HCT116 (cell line): Measurements from ENCODE around the gene OR1E2. TPM values are rescaled to one million over a fixed set of nuclear protein-coding genes. Genes with fewer than 3 reads are reported as not detected.

ENCODE experiments used
- ATAC-seq: fragments of 200-7000 bp; cut with Tn5 transposase; 2 replicates; pipeline ENCODE4 v1.9.1; 2020; ENCODE audit warnings: mild to moderate bottlenecking, moderate library complexity
- BruUV-seq: library from RNA; stranded (reverse); fragments of 400-500 nt; replicated peaks from 2 replicates; lab custom pipeline; 2021; lab: Mats Ljungman, UMichigan
- CTCF ChIA-PET: fragments of 300-600 bp; sonication (Branson Sonifier 250); formaldehyde crosslinking; loops from one replicate; lab custom pipeline; 2021; ENCODE audit warnings: antibody characterized with exemption; lab: Charles Lee
- POLR2A ChIA-PET: fragments of 300-600, 350-600 bp; sonication (Branson Sonifier 250); formaldehyde crosslinking; loops from one replicate; lab custom pipeline; 2021; ENCODE audit warnings: antibody characterized with exemption; lab: Charles Lee
- RAD21 ChIA-PET, 2 experiments: fragments of 300-600 bp; sonication (Branson Sonifier 250); formaldehyde crosslinking; loops; one replicate each; lab custom pipeline; 2023; ENCODE audit warnings: low total read pairs in 2 of 2; ENCODE audit not compliant: uncharacterized antibody in 2 of 2, unreplicated experiment in 2 of 2, low non-redundant PET in 1 of 2; lab: Charles Lee
- DNase-seq: peaks from one replicate; pipeline ENCODE4 v3.0.0-alpha.2; 2010; ENCODE audit warnings: low read depth, low spot score
- H2AFZ ChIP-seq: fragments of 200-600 bp; shearing (Covaris generic), sonication (generic); 2 replicates; pipeline ENCODE4 v1.6.1; 2017; ENCODE audit warnings: low read depth, mixed run types, mixed read lengths, antibody characterized with exemption, low read length; ENCODE audit not compliant: poor library complexity, severe bottlenecking
- H3K27ac ChIP-seq: 2 replicates; pipeline ENCODE4 v1.5.1; 2012; ENCODE audit warnings: low read depth, low read length
- H3K27me3 ChIP-seq: fragments of 200-600 bp; sonication (generic); 2 replicates; pipeline ENCODE4 v1.6.1; 2016; ENCODE audit warnings: mixed run types, low read length, mixed read lengths; ENCODE audit not compliant: insufficient read depth
- H3K36me3 ChIP-seq, 2 experiments: fragments of 200-500 bp in 1 of 2; fragments of 200-600 bp in 1 of 2; sonication (Bioruptor generic) in 1 of 2; sonication (generic) in 1 of 2; 2 replicates each; pipeline versions ENCODE4 v1.5.1 to v1.6.1; 2014 to 2016; ENCODE audit warnings: low read length in 2 of 2, inconsistent platforms in 1 of 2, mixed read lengths in 1 of 2, mixed run types in 1 of 2; ENCODE audit not compliant: insufficient read depth in 2 of 2, control insufficient read depth in 1 of 2
- H3K4me1 ChIP-seq, 2 experiments: fragments of 200-600 bp in 1 of 2; sonication (generic) in 1 of 2; 2 replicates each; pipeline versions ENCODE4 v1.5.1 to v1.6.1; 2012 to 2017; ENCODE audit warnings: low read length in 2 of 2, inconsistent platforms in 1 of 2, mild to moderate bottlenecking in 1 of 2, mixed read lengths in 1 of 2, mixed run types in 1 of 2, moderate library complexity in 1 of 2; ENCODE audit not compliant: insufficient read depth in 2 of 2, control insufficient read depth in 1 of 2
- H3K4me2 ChIP-seq: fragments of 200-600 bp; sonication (generic); 2 replicates; pipeline ENCODE4 v1.6.1; 2017; ENCODE audit warnings: mixed run types, low read length, mixed read lengths
- H3K4me3 ChIP-seq, 2 experiments: fragments of 200-600 bp in 1 of 2; sonication (generic) in 1 of 2; replicated peaks in 1 of 2; 2 replicates each; pipeline ENCODE4 v1.5.1; 2011 to 2016; ENCODE audit warnings: low read length in 2 of 2, control low read depth in 1 of 2, low read depth in 1 of 2, mild to moderate bottlenecking in 1 of 2, mixed read lengths in 1 of 2, mixed run types in 1 of 2
- H3K79me2 ChIP-seq: fragments of 200-600 bp; sonication (generic); 2 replicates; pipeline ENCODE4 v1.6.1; 2017; ENCODE audit warnings: mild to moderate bottlenecking, mixed run types, low read length, moderate library complexity, mixed read lengths; ENCODE audit not compliant: insufficient read depth
- H3K9ac ChIP-seq: fragments of 200-600 bp; sonication (generic); 2 replicates; pipeline ENCODE4 v1.6.1; 2016; ENCODE audit warnings: low read length, mixed read lengths
- H3K9me2 ChIP-seq: fragments of 200-600 bp; sonication (generic), shearing (Covaris generic); 2 replicates; pipeline ENCODE4 v1.6.1; 2017; ENCODE audit warnings: mixed run types, mild to moderate bottlenecking, moderate library complexity; ENCODE audit not compliant: insufficient read depth
- H3K9me3 ChIP-seq, 2 experiments: fragments of 200-500 bp in 1 of 2; fragments of 200-600 bp in 1 of 2; sonication (Bioruptor generic) in 1 of 2; sonication (generic) in 1 of 2; 2 replicates each; pipeline ENCODE4 v1.6.1; 2014 to 2017; ENCODE audit warnings: low read length in 2 of 2, mixed read lengths in 2 of 2, inconsistent platforms in 1 of 2, low read depth in 1 of 2, mild to moderate bottlenecking in 1 of 2, mixed run types in 1 of 2, moderate library complexity in 1 of 2; ENCODE audit not compliant: control insufficient read depth in 1 of 2, insufficient read depth in 1 of 2
- H4K20me1 ChIP-seq: fragments of 200-600 bp; sonication (generic), shearing (Covaris generic); 2 replicates; pipeline ENCODE4 v1.6.1; 2017; ENCODE audit warnings: mixed run types, mild to moderate bottlenecking, moderate library complexity; ENCODE audit not compliant: insufficient read depth
- CBX3 ChIP-seq: IDR thresholded peaks from 2 replicates; pipeline ENCODE4 v1.6.1; 2012; ENCODE audit warnings: low read depth
- CEBPB ChIP-seq: IDR thresholded peaks from 2 replicates; pipeline ENCODE4 v1.6.1; 2012; ENCODE audit warnings: low read depth
- CTCF ChIP-seq, 3 experiments: fragments of 200-600 bp in 1 of 3; sonication (generic) in 1 of 3; IDR thresholded peaks in 2 of 3; conservative IDR thresholded peaks in 1 of 3; 2 replicates each; pipeline ENCODE4 v1.5.1; 2012 to 2017; ENCODE audit warnings: low read depth in 2 of 3, low read length in 2 of 3, antibody characterized with exemption in 1 of 3, borderline replicate concordance in 1 of 3, control low read depth in 1 of 3, mild to moderate bottlenecking in 1 of 3, mixed read lengths in 1 of 3, mixed run types in 1 of 3, moderate library complexity in 1 of 3; ENCODE audit not compliant: insufficient read depth in 1 of 3
- EGR1 ChIP-seq: IDR thresholded peaks from 2 replicates; pipeline ENCODE4 v1.6.1; 2012; ENCODE audit warnings: low read depth
- ELF1 ChIP-seq: IDR thresholded peaks from 2 replicates; pipeline ENCODE4 v1.6.1; 2012; ENCODE audit warnings: low read depth, borderline replicate concordance
- EZH2phosphoT487 ChIP-seq: fragments of 200-600 bp; IDR thresholded peaks from 2 replicates; pipeline ENCODE4 v1.6.1; 2018; ENCODE audit warnings: antibody characterized with exemption, borderline replicate concordance
- JUND ChIP-seq: IDR thresholded peaks from 2 replicates; pipeline ENCODE4 v1.6.1; 2012
- MAX ChIP-seq: IDR thresholded peaks from 2 replicates; pipeline ENCODE4 v1.6.1; 2012
- POLR2AphosphoS5 ChIP-seq: IDR thresholded peaks from 2 replicates; pipeline ENCODE4 v1.6.1; 2011; ENCODE audit warnings: mild to moderate bottlenecking, low read depth, low read length, moderate library complexity
- SIN3A ChIP-seq: IDR thresholded peaks from 2 replicates; pipeline ENCODE4 v1.6.1; 2012; ENCODE audit warnings: low read depth
- SP1 ChIP-seq: IDR thresholded peaks from 2 replicates; pipeline ENCODE4 v1.6.1; 2012; ENCODE audit warnings: low read depth
- YY1 ChIP-seq: IDR thresholded peaks from 2 replicates; pipeline ENCODE4 v1.6.1; 2011; ENCODE audit warnings: low read length, low read depth, moderate library complexity, mild to moderate bottlenecking; ENCODE audit not compliant: insufficient replicate concordance; ENCODE audit errors: extremely low read depth
- ZBTB33 ChIP-seq: IDR thresholded peaks from 2 replicates; pipeline ENCODE4 v1.6.1; 2011; ENCODE audit warnings: mild to moderate bottlenecking, low read length, moderate library complexity; ENCODE audit not compliant: insufficient replicate concordance; ENCODE audit errors: extremely low read depth
- intact Hi-C: fragments of 100-400 bp; cut with micrococcal nuclease; formaldehyde crosslinking; loops from 2 replicates; pipeline ENCODE4 v1.10.0; 2022
- total RNA-seq: library from RNA; stranded (reverse); gene quantifications from one replicate; pipeline ENCODE4 v1.2.1, GENCODE V29; 2021; ENCODE audit not compliant: unreplicated experiment

The OR1E2 gene
- total RNA-seq, 1 experiment from 2014 or later = not detected

GRCh38 chr17:3471599-3471998, 38.0 kb upstream of the OR1E2 start, which contains the start of gene SPATA22:
Gene SPATA22, minus strand, starts transcription at chr17:3471819. Its CDS starts 2,494 bp downstream, at chr17:3469325.
- POLR2A ChIA-PET = no interaction called here
- H3K36me3 ChIP-seq = no peaks in the 10 kb centered on the region
- ATAC-seq = no peak
- intact Hi-C loops = no loop called here
- no peaks in the 10 kb centered on the region for H3K4me1 ChIP-seq
- no peak within 1 kb of the TSS for H3K4me2 ChIP-seq
- DNase-seq = no peak
- H4K20me1 ChIP-seq = no peaks in the 10 kb centered on the region
- H3K9me3 ChIP-seq = no peaks in the 10 kb centered on the region
- H3K4me3 ChIP-seq = no peak within 1 kb of the TSS
- no peak within 1 kb of the TSS for H3K27ac ChIP-seq
- no TSS peak for BruUV-seq
- 0 out of 2 replicates have a peak, but pooled peaks cover 5% of the 10 kb centered on the region for H3K27me3 ChIP-seq
- H3K9me2 ChIP-seq = no peaks in the 10 kb centered on the region
- CTCF ChIA-PET = no interaction called here
- RAD21 ChIA-PET = no interaction called here
- no peaks in the 10 kb centered on the region for H3K79me2 ChIP-seq
- TF ChIP-seq SP1 (no peak), ZBTB33 (no peak), MAX (no peak), SIN3A (no peak), EZH2phosphoT487 (no peak), CTCF (IDR thresholded peaks at IDR 0.05 in 2 of 3, conservative IDR thresholded peaks at IDR 0.05 in 1 of 3; ENCODE audit: borderline replicate concordance in 1 of 3, insufficient read depth in 1 of 3, low read depth in 2 of 3, low read length in 2 of 3) (no peak), JUND (no peak), CEBPB (no peak), YY1 (no peak), POLR2AphosphoS5 (no peak), EGR1 (no peak), CBX3 (no peak), ELF1 (no peak)
- TF ChIP-seq, all 23 proteins: peak for 0
- Histone ChIP-seq H2AFZ (no peak within 1 kb of the TSS), H3K9ac (no peak within 1 kb of the TSS)
